GM21737 (cell line): ENCODE data around the gene AFDN.

ENCODE experiments used
- ATAC-seq: cut with Tn5 transposase; IDR thresholded peaks from one replicate; pipeline ENCODE4 v1.9.1; 2021; ENCODE audit warnings: mild to moderate bottlenecking, moderate library complexity; ENCODE audit not compliant: unreplicated experiment

AFDN gene

DNA sequence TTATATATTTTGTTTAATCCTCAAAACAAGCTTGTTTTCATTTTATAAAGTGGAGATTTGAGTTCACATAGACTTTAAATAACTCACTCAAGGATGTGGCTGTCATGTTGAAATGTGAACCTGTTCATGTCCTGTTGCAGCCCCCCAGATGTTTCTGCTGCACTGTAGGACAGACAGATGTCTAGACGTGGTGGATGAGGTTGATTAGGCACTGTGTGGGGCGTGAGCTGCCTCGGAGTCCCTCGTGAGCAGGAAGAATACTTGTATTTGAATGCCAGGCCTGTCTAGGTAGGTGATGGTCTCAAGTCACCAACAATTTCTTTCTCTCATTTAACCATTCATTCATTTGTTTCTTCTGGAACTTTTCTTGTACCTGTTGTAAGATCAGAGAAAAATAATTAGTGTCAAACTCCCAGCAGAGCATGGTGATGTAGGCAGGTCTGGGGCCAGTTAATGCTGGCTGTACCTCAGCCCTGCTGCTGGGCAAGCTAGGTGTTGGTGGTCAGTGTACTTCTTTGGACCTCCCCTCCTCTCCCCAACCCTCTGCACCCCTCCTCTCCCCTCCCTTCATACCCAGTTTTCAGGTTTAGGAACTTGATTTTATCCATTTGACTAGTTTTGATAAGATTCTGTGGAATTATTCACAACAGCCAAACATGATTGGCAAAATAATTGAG lies 34.0 kb downstream of the AFDN start:
- ATAC-seq, result no peak

DNA sequence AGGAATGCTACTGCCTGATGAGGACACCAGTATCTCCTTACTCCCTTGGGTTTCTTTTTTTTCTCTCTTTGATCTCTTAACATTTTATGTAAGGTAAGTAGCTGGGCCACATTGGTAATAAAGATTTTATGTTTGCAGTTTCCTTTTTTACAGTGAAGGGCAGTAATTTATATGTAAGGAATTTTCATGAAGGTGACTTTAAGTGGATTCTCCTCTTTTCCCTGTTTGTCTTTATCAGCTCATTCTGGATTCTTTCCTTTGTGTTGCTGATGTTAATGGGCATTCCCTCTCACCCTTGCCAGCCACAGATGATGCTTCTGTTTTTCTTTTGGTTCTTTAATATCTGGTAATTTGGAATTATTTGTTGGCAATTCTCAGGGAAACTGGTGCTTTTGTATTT lies 34.7 kb downstream of the AFDN start:
- ATAC-seq, result no peak

DNA sequence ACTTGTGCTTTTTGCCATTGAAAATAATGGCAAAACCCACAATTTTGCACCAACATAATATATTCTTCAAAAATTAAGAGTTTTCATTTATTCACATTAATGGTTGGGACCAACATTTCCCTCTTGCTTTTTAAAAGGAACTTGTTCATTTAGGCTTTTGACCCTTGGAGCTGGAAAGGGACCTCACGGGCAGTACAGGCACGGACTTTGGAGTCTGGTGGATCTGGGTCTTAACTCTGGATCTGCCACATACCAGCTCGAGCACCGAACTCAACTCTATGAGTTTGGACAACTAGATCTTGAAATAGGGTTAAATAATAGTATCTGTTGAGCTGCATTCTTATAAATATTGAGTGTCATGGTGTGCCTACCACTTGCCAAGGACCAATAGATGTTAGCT lies 37.2 kb downstream of the AFDN start:
- no peak for ATAC-seq

DNA sequence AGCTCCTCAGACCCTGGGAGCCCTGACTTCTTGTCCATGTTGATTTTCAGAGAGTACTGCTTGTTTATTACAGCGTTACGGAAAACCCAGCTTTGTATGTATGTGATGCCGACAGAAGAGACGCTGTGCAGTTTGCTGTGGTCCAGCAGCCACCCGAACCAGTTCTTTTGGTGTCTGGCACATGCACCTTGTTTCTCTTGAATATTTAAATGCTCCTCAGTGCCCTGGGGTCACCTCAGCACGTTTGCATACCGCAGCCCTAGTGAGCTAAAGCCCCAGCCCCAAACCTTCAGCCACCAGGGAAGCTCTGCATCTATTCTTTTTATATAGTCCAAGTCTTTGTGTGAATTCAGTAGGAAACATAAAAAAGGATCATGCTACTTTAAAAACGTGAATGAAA lies 39.9 kb downstream of the AFDN start:
- no peak for ATAC-seq

DNA sequence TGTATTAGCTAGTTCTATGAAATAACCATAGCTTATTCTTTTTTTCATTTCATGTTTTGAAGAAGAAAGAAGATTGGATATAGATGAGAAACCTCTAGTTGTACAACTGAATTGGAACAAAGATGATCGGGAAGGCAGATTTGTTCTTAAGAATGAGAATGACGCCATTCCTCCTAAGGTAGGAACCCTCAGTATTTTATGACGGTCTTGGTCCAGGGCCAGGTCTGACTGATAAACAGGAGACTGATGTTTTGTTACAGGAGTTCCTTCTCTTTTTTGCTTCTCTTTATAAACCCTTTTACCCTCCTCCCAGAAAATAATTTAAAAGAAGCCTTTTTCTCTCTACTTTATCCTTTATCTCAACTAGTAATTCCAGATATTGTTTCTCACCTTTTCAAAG lies 43.6 kb downstream of the AFDN start:
- no peak for ATAC-seq

DNA sequence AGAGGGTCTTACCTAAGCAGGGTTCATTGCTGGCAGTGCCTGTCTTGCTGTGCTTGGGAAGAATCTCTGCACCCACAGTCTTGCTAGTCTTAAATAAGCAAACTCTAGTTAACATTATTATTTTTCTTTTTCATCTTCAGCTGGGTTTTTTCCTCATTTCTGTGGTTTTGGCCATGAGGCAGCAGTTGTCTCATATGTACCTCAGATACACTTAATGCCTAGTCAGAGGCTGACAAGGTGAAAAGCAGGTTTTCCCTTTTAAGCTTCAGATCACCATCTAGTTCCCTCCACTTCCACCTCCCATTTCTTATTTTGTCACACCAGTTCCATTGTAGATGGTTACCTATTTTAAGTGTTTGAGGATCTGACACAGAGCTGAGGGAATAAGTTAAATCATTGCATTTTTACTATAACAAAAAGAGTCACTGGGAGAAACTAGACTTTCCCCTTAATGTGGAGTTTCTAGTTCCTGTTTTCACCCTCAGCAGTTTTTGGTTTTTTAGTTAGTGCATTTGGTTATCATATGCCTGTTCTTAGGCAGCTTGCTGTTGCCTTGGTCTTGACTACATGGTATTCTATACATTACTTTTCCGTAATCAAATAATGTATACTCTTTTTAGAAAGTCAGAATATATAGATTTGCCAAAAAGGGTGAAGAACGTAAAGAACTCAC lies 46.0 kb downstream of the AFDN start:
- no peak for ATAC-seq

DNA sequence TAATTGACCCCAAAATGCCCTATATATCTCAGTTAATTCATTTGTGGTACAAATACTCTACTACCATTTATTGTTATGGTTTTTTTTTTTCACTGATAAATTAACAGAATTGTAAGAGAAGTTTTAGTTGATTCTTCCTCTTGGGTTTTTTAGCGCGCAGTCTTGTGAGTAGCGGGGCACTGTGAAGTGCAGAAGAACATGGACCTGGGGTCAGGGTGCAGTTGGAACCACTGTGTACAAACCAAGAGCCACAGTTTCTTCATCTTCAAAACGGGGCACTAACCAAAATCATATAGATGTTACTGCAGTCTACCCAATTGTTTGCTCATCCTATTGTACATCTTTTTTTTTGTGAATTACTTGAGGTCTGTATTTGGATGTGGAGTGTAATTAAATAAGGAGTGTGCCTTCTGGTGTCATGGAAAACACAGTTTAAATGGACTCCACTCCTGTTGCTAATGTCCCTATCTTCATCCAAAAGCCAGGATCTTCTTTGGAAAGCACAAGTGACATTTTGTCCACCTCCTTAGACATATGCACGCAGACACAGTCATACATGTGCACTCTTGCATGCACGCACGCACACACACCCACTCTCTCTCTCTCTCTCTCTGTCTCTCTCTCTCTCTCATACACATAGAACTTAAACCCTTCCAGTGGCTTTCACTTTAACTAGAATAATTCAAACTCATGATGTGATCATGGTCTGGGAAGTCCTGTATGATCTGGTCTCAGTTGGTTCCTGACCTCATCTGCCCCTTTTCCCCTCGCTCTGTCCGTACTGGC lies 51.5 kb downstream of the AFDN start:
- ATAC-seq, result no peak

DNA sequence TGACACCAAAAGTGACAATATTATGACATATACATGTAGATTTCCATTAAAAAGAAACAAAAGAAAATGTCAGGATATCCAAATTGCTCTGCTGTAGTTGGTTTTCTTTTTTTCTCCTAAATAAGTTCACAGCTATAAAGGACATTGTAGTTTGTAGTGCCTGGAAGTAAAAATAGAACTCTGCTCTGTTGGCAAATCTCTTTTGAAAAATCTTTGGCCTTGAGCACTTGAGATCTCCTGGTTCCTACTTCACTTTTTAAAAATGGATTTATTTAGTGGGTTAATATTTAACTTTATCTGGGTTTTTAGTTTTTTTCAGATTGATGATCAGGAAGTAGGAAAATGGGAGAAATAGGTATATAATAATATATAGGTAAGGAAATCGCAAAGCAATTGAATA lies 52.9 kb downstream of the AFDN start:
- no peak for ATAC-seq

DNA sequence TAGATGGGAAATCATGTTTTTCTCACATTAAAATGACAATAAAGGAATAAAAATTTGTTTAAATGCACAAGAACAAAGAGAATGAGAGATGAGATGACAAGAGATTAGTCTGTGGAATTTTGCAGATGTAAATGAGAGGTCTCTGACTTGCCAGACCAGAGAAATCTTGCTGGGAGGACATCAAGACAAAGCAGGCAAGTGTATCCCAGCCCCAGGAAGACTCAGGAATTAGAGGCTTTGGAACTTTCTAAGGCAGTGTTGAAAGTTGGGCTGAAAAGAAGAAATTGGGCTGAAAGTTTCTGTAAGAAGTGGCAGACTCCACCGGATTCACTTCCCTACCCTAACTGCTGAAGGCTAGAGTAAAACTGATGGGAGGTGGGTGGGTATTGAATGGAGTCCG lies 54.6 kb downstream of the AFDN start:
- no peak for ATAC-seq

DNA sequence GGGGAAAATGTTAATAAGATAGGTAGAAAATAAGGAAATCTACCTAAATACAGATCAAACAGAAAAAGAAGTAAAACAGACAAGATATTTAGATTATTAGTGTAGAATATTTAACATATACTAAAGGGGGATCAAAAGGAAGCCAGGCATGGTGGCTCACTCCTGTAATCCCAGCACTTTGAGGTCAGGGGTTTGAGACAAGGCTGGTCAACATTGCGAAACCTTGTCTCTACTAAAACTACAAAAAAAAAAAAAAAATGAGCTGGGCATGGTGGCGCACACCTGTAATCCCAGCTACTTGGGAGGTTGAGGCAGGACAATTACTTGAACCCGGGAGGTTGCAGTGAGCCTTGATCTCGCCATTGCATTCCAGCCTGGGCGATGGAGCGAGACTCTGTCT lies 55.5 kb downstream of the AFDN start:
- no peak for ATAC-seq

DNA sequence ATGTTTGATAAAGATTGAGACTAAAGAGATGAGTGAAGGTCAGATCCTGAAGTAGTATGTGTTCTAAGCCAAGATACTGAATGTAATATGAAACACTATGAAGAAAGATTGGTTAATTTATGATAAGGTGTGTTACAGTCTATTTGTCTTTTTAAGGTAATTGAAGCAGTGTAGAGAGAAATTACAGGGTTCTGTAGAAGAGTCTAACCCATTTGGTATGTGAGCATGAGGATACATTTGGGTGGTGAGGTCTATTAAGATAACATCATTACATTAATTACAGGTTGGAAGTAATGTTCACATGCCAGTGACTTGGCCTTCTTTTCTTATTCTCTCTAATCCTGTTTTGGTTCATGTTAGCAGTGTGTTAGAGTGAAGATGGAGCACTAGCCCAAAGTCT lies 61.4 kb downstream of the AFDN start:
- ATAC-seq, result no peak

DNA sequence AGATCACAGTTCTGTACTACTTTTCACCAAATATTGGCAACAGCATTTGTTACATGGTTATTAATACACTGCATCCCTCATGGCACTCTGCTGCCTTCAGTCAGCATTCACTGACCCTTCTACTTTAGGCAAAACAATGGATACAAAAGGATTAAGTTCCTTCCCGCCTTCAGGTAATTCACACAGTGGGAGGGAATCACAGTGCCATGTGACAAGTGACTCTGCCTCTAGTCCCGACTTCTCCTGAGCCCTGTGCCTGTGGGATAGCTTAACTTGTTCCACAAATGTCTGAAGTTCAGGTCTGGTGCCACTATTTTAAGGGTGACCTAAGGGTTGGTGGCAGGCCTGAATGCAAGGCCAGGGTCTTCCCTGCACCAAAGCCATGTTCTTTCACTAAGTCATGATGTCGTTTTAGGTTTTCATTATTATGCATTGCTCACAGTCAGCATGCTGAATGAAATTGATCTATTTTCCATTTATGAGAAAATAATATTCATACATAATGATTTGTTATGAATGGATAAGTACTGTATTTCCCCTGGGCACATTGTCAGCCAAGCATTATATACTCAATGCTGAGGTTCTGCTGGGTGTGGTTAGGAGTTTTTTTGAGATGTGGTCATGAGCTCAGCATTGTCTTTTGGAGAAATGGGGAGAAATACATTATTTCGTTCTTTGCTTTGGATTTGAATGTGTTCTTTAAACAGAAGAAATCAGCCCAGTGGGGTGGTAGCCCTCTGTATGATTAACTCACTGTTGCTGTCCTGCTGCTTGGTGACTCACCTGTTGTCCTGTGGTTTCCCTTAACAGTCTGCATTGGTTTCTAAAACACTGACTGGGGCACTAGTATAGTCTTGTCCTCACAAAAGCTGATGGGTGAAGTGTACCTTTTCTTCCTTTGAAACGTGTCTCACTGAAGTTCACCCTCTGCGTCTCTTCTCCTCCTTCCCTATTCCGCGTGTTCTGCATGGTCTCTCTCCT lies 66.4 kb downstream of the AFDN start:
- ATAC-seq, result no peak

DNA sequence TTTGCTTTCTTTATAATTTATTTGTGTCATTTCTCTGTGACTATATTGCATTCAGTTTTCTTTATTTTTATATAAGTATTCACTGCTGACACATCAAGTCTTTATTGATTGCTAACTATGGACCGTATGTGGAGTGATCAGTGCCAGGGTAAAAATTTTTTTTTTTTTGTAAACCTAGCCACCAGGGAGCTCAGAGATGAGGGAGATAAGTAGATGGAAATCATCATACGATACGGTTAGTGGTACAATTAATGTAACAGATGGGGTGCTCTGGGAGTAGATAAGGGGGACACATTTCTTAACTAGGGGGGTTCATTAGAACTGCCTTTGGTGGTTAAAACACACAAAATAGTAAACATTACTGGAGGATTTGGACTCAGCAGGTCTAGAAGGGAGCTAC lies 68.3 kb downstream of the AFDN start:
- no peak for ATAC-seq

DNA sequence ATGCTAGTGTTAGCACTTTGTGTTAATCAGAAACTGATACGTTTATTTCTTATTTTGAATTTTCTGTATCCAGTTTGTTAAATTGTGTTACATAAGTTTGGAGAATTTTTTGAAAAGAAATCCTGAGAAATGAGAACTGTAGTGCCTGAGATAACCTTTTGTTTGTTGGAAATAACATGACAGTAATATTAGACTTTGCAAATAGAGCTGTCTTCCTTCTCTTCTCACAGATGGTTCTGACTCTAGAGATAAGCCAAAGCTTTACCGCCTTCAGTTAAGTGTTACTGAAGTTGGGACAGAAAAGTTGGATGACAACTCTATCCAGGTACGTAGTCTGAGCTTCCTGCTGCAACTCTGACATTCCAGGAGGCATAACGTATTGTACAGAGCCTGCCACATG lies 69.9 kb downstream of the AFDN start:
- ATAC-seq, result no peak

DNA sequence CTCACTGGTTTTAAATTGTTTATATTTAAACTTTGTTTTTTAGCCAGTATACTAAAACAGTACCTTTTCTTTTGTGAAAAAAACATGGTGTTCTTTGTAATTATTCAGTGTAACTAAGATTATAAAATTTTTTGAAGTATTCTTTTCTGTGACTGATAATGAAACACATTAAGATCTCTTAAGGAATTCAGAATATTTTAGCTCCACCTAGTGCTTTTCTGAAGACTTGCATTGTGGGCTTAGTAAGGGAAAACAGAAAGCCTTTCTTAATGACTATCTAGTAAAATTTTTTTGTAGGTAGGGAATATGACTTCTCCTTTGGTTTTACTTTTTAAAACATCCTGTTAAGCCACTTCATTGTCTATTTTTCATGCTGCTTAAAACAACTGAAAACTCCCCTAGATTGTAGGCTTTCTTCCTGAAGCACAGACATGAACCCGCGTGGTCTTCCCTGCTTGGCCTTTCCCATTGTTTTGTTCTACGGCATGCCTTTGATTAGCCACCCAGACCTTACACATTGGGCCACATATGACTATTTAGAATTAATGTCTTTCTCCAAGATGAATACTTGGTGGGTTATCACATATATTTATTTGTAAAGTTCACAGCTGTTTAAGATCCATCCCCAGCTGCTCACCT lies 72.1 kb downstream of the AFDN start:
- no peak for ATAC-seq

DNA sequence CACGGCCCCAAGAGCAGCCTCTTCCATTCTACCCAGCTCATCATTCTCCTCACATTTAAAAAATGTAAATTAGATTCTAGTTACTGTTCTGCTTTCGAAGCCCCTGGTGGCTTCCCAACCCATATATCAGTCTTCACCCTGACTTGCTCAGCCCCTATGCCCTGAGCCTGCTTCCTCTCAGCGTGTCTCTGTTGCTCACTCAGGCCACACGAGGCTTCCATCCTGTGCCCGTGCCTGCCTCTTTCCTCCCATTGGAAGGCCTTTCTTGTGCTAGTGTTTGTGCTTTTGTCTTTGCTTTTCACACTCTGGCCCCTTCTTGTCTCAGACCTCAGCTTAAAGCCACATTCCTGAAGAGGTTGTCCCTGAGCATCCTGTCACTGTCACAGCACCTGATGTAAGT lies 78.1 kb downstream of the AFDN start:
- ATAC-seq, result no peak

DNA sequence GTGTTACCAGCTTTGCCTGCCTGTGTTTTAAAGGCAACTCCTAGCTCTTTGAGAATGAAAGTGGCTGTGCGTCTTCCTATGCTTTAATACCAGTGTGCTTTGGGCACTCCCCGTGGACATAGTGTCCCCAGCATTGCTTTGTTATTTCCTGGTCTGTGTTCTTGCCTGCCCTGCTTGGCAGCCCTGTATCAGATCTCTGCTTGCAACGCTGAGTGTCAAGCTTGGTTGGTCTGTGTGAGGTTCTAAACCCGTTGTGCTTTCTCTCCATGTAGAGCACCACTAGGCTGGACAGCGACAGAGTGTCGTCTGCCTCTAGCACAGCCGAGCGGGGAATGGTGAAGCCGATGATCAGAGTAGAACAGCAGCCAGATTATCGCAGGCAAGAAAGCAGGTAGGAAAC lies 80.2 kb downstream of the AFDN start:
- no peak for ATAC-seq

DNA sequence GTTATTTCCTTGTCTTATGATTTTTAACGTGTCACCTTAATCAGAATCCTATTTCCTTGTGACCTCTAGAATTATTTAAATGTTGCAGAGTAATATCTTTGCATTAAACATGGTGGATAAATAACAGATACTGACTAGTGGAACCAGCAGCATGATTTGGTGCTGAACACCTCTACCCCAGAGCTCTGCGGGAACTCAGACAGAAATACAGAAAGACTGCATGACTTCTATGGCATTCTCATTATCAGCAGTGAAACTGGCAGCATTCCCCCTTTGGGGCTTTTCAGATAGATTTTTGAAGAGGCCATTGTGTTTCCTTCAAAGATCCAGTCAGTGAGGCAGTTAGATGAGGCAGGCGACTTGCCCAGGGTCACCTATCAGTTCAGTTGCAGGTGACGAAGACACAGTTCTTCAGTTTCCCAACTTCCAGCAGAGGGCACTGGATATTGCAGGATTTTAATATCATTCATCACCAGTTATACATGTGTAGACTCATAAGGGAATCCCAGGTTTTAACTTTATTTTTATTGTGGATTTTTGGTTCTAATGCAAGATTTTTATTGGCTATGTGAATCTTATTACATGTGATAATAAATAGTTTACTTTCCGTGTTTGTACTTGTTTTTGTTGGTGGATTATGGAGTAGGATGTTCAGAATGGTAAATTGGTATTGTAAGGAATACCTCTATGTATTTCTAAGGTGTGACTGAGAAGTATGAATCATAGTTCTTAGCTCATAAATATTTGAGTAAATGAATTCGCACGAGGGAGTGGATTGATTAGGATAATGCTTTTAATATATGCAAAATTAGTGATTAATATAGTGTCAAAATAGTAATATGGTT lies 81.3 kb downstream of the AFDN start:
- no peak for ATAC-seq

DNA sequence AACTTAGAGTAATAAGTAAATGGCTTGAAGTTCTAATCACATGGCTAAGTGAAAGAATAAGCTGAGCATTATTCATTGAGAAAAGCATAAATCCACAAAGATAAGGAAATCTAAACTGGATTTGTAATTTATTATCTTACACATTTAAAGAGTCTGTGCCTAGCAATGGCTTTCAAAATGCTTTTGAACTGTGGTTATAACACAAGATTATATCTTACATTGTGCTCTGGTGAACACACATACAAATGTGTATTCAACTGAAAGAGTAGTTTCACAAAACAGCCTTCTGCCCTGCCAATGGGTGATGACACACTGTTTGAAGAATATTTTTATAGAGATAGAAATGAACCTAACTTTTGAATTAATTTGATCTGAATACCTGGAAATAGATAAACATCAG lies 83.3 kb downstream of the AFDN start:
- ATAC-seq, result no peak

DNA sequence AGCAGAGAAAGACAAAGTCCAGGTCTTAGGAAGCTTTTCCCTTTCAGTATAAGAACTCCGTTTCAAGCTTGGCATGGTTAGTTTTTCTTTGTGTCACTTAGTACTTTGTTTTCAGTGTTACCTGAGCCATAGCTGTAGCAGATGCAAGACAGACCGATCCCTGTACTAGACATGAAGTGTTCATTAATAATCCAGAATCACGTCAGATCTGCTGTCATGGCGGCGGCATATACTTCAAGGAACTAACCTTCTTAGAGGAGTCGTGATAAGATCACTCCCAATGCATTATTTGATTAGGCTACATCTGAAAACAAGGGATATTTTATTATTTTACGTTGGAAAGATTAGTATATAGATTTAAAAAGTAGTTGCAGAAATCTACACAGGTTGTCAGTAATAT lies 83.9 kb downstream of the AFDN start:
- ATAC-seq, result no peak
